CD4-positive, alpha-beta T cell treated with Interleukin-17A for 1 hour (primary cell): ENCODE results near the gene RASA1.

ENCODE experiments used
- DNase-seq: peaks from one replicate; pipeline ENCODE4 v3.0.0-alpha.2; 2020

RASA1 gene

GRCh38 chr5:87367243-87367642 is 99.6 kb downstream of the RASA1 start:
- DNase-seq = no peak

DNA sequence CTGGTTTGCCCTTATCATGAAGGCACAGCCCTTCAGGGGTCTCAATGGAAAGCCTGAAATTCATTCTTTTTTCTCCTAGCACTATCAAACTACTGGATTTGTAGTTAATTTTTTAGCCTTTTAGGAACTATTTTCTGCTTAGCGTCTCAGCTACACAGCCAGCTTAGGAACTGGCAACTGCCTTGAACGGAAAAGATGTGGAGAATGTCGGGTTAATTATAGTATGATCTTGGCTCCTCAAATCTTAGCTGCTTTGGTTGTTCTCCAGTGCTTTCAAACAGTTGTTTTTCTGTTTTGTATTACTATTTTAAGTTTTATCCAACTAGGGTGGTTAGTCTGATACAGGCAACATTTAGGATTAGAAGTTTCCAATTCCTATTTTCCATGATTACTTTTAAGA is 100.9 kb downstream of the RASA1 start:
- DNase-seq = no peak

DNA sequence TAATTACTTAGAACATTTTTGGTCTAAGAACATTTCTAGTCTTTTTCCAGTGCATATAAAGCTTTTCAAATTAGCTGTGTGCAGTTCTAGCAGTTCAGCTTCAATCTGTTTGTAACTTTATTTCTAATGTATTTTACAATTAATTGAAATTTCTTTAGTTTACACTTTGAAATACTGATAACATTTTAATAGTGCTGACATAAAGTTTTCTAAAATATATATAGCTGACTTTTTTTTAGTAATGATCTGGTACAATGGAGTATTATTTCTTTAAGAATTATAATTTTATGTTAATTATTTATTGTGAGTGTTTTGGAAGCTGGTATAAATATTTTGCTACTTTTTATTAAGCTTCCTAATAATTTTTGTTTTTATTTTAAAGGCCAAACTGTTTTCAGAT is 101.7 kb downstream of the RASA1 start:
- no peak for DNase-seq

DNA sequence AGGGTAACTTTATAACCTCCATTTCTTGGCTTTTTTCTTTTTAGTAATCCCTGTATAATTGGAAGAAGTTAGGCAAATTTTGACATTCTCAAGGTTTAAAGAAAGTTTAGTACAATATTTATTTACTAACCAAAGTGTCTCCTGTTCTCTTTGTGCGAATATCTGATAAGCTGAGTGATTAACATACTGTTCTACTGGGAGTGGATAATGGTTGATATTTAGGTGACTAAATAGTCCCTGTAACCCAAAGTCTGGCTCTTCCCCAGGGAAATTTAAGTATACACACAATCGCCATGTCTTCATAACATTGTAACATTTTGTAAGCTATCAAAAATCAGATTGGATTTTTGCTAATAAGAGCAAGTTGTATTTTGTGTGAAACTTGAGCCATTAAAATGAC is 105.0 kb downstream of the RASA1 start:
- DNase-seq = no peak

DNA sequence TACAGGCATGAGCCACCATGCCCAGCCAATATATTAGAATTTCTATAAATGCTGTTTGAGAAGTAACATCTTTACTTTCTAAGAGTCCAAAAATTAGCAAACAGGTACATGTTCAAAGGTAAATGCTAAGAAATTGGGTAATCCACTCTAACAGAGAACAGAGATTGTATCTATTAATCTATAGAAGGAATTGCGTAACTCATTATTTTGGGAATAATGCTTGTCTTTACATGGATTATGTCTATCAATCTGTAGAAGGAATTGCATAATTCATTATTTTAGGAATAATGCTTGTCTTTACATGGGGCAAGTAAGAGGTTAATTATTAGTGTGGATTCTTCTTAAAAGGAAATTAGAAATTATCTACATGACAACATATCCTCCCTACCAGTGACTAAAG is 114.5 kb downstream of the RASA1 start:
- no peak for DNase-seq

GRCh38 chr5:87383216-87383615 is 115.5 kb downstream of the RASA1 start:
- no peak for DNase-seq

- no peak for DNase-seq
Observed at GRCh38 chr5:87385802-87386201, 118.1 kb downstream of the RASA1 start.

DNA sequence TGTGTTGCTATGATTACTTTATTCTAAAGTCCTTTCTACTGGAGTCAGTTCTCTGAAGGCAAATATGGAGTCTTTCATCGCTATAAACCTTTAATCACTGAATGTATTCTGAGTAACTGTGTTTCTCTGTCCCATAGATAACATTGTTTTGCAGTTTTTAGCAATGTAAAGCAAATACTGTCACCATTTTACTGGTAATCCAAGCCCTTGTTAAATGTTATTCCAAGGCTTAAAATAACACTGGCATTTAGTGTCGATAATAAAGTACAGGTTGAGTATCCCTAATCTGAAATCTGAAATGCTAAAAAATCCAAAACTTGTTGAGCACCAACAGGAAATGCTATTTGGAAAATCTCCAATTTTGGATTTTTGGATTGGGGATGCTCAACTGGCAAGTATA is 120.4 kb downstream of the RASA1 start:
- no peak for DNase-seq

GRCh38 chr5:87389296-87390034 is 121.8 kb downstream of the RASA1 start:
- no peak for DNase-seq

- DNase-seq = no peak
Observed at GRCh38 chr5:87390075-87390474, 122.4 kb downstream of the RASA1 start.

- DNase-seq = no peak
Observed at GRCh38 chr5:87390576-87391199, 123.0 kb downstream of the RASA1 start.

DNA sequence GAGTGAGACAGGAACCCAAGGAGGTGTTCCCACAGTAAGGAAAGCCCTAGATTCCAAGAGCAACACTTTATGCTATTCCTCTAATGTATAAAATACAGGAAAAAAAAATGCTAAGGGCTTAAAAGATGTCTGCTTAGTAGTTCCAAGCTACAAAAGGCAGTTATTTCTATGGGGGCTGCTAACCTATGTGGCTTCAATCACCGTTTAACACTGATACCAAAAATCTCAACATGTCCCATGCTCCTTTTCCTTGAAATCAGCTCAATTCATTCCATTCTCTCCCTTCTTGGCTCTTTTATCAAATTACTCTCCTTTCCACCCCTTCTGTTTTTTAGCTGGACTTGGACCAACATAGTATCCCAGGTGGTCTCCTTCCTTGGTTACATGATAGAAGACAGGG is 124.5 kb downstream of the RASA1 start:
- DNase-seq = no peak

- no peak for DNase-seq
Observed at GRCh38 chr5:87392801-87393200, 125.1 kb downstream of the RASA1 start.

- no peak for DNase-seq
Observed at GRCh38 chr5:87393331-87393730, 125.6 kb downstream of the RASA1 start.

GRCh38 chr5:87394411-87395165 is 126.9 kb downstream of the RASA1 start:
- DNase-seq = no peak

DNA sequence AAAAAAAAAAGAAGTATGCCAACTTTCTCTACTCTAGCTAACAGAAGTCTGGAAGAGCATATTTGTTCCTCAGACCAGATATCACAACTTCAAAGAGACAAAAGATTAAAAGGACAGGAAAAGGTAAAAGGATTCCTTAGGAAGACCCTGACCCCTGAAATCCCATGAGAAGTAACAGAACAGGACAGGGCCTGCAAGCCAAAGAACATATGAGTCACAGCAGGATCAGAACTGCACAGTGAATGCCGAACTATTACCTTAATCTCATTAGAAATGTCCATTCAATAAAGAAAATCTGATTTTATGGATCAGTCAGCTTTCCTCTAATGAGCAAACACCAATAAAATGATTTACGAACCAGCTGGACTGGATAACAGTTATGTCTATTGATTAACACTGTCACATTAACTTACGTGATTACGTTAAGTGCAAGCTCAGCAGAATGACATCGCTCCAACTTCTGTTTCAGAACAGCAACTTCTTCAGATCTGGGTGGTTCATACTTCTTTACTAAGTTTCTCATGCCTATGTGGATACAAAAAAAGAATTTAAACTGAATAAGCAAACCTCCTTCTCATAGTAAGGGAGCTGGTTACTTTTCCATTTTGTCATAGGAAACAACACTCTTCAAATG is 131.4 kb downstream of the RASA1 start:
- DNase-seq = no peak

- no peak for DNase-seq
Observed at GRCh38 chr5:87399720-87400119, 132.0 kb downstream of the RASA1 start.

- peak; percentile 60 for DNase-seq
Observed at GRCh38 chr5:87400305-87400899, 132.7 kb downstream of the RASA1 start.

- DNase-seq = no peak
Observed at GRCh38 chr5:87401626-87402025, 133.9 kb downstream of the RASA1 start.

GRCh38 chr5:87403409-87403808 is 135.7 kb downstream of the RASA1 start:
- DNase-seq = peak; percentile 33

DNA sequence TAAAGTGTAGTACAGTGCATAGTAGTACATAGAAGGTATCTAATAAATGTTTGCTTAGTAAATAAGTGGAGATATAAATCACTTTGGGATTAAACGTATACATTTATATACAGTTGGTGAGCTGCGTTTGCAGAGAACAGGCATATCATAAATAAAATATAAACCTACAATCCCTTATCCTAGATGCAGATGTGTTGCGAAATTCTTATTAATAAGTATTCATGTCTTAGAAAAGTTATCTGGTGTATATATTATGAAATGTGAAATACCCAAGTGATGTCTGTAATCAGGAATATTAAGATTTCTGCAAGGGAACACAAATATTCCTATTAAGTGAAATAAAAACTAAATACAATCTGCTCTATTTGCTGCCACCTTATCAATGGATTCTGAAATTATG is 136.2 kb downstream of the RASA1 start:
- no peak for DNase-seq

- no peak for DNase-seq
Observed at GRCh38 chr5:87404359-87404758, 136.7 kb downstream of the RASA1 start.

GRCh38 chr5:87405472-87406155 is 137.9 kb downstream of the RASA1 start:
- no peak for DNase-seq
